CD4-positive, CD25-positive, alpha-beta regulatory T cell (primary cell): ENCODE data around the gene NPDC1. TPM values are rescaled to one million over a fixed set of nuclear protein-coding genes. Genes with fewer than 3 reads are reported as not detected.

Experiments used
- ATAC-seq, 2 donors: fragments of 150-1000 bp; cut with Tn5 transposase; one replicate each; pipeline ENCODE4 v1.10.0; 2021; ENCODE audit warnings: low read depth in 2 of 2, moderate number of reproducible peaks in 2 of 2, moderate library complexity in 1 of 2
- DNase-seq, 3 donors: peaks; one replicate each; pipeline versions ENCODE4 v3.0.0 to v3.0.0-alpha.2; 2012 to 2022; ENCODE audit warnings: mixed read lengths in 1 of 3
- H3K27ac ChIP-seq: one replicate; pipeline ENCODE4 v1.7.0; 2013; ENCODE audit warnings: mild to moderate bottlenecking, low read length; ENCODE audit not compliant: insufficient read depth, poor library complexity, severe bottlenecking
- H3K27me3 ChIP-seq: one replicate; pipeline ENCODE4 v1.7.0; 2013; ENCODE audit warnings: low read length; ENCODE audit not compliant: control insufficient read depth, insufficient read depth
- H3K36me3 ChIP-seq: one replicate; pipeline ENCODE4 v1.7.0; 2013; ENCODE audit warnings: mild to moderate bottlenecking, low read length, moderate library complexity; ENCODE audit not compliant: control insufficient read depth, insufficient read depth
- H3K4me1 ChIP-seq: 2 replicates; pipeline ENCODE4 v1.7.0; 2013; ENCODE audit warnings: mild to moderate bottlenecking, low read length; ENCODE audit not compliant: insufficient read depth, control insufficient read depth, poor library complexity, severe bottlenecking
- H3K4me3 ChIP-seq: one replicate; pipeline ENCODE4 v1.7.0; 2013; ENCODE audit warnings: low read depth, mild to moderate bottlenecking, low read length, moderate library complexity
- H3K9me3 ChIP-seq, 2 experiments: 1 replicate in 1 of 2; 2 replicates in 1 of 2; pipeline ENCODE4 v1.7.0; 2013; ENCODE audit warnings: low read length in 2 of 2, mild to moderate bottlenecking in 1 of 2, moderate library complexity in 1 of 2; ENCODE audit not compliant: control insufficient read depth in 2 of 2
- H3K27ac Mint-ChIP-seq, 3 donors: one replicate each; pipeline ENCODE4 v1.8.0; 2020 to 2022; ENCODE audit warnings: mild to moderate bottlenecking in 3 of 3, mixed read lengths in 3 of 3, moderate library complexity in 2 of 3
- H3K27me3 Mint-ChIP-seq: one replicate; pipeline ENCODE4 v1.8.0; 2022; ENCODE audit warnings: mild to moderate bottlenecking, mixed read lengths
- H3K36me3 Mint-ChIP-seq: one replicate; pipeline ENCODE4 v1.8.0; 2020; ENCODE audit warnings: mixed read lengths
- H3K4me1 Mint-ChIP-seq, 4 donors: one replicate each; pipeline ENCODE4 v1.8.0; 2020 to 2022; ENCODE audit warnings: mixed read lengths in 4 of 4, mild to moderate bottlenecking in 1 of 4
- H3K4me3 Mint-ChIP-seq, 4 donors: one replicate each; pipeline ENCODE4 v1.8.0; 2020 to 2022; ENCODE audit warnings: mild to moderate bottlenecking in 4 of 4, mixed read lengths in 4 of 4, moderate library complexity in 3 of 4
- H3K9me3 Mint-ChIP-seq, 7 donors: one replicate each; pipeline ENCODE4 v1.8.0; 2020 to 2022; ENCODE audit warnings: mixed read lengths in 7 of 7, mild to moderate bottlenecking in 3 of 7, moderate library complexity in 2 of 7
- polyA plus RNA-seq, 4 donors: library from polyadenylated mRNA; unstranded; fragments of 300-500 nt; fragmentation: Illumina TruSeq; gene quantifications; one replicate each; pipeline ENCODE4 v1.2.3, GENCODE V29; 2021
- total RNA-seq: library from RNA; stranded (reverse); gene quantifications from one replicate; pipeline ENCODE4 v1.2.3, GENCODE V29; 2022

The NPDC1 gene
- total and polyA plus RNA-seq, 5 donors from 2014 or later, result 4.2 to 106 (median 12.1) TPM

DNA sequence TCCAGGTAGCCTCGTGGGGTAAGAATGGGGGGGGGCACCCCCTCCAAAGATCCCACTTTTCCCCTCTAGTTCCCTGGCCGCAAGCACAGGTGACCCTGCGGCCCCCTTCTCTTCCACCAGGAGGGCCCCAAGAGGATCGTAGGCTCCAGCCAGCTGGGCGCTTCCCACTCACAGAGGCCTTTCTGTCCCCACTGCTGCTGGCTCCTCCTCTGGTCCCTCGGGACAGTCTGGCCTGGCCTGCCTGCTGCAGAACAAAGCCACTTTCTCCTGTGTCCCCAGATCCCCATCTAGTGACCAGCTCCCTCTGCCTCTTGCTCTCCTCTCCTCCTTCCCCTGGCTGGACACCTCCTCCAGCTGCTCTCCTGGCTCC lies 24.9 kb upstream of the NPDC1 start:
- H3K27me3 ChIP-seq, result no peaks in the 10 kb centered on the region
- peak overlapping the region; percentile 63 for H3K27ac ChIP-seq
- DNase-seq, result no peak

DNA sequence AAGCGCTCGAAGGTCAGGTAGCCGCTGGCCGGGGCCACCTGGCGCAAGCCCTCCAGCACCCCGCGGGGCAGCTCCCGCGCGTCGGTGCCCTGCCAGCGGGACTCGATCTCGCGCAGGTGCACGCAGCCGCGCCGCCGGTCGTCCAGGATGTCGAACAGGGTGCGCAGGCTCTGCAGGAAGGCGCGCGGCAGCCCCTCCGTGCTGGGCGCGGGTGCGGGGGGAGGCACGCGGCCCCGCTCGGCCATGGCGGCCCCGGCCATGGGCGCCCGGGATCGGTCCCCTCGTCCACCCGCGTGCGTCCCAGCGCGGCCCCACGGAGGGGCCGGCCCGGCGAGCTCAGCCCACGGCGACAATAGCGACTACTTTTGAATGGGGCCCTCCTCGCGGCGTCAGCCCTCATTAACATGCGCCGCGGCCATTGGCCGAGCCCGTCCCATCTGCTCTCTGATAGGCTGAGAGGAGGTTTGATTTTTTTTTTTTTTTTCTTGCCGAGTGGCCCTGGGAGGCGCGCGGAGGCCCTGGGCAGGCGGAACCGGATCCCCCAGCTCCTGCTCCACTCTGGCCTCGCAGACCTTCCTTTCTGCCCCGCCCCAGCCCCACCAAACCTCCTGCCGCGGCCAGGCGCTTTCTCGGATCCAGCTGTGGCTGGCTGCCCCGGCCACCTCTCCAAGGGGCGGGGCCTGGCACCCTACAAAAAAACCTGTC lies 24.4 kb upstream of the NPDC1 start, which contains the start of gene SAPCD2:
SAPCD2 (minus strand) TSS at position 357 of the 705 bp plus-strand sequence; CDS start at position 260, 97 bp downstream.
- Mint-ChIP-seq H3K27ac (peak within 1 kb of the TSS; percentile 49 to 86 (median 69)), H3K4me3 (peak within 1 kb of the TSS; percentile 72 to 88 (median 84)), H3K27me3 (peaks cover 4% of the 10 kb centered on the region), H3K36me3 (no peaks in the 10 kb centered on the region), H3K9me3 (peaks cover 0 to 1% (median 0%) of the 10 kb centered on the region in 7 donors), H3K4me1 (peaks cover 4 to 20% (median 13%) of the 10 kb centered on the region in 4 donors)
- H3K27ac ChIP-seq, result peak within 1 kb of the TSS; percentile 63
- no peak within 1 kb of the TSS for H3K4me3 ChIP-seq
- no peaks in the 10 kb centered on the region for H3K9me3 ChIP-seq
- peaks cover 31% of the 10 kb centered on the region for H3K4me1 ChIP-seq
- H3K36me3 ChIP-seq, result no peaks in the 10 kb centered on the region
- DNase-seq, result peak; percentile 83 to 93 (median 89)
- peak; percentile 87 to 88 for ATAC-seq
- H3K27me3 ChIP-seq, result no peaks in the 10 kb centered on the region

More for the DNA sequence above, 24.9 kb upstream of the NPDC1 start:
- Mint-ChIP-seq H3K4me3 (peak overlapping the region; percentile 47 to 86 (median 78)), H3K4me1 (peaks cover 4 to 20% (median 13%) of the 10 kb centered on the region in 4 donors), H3K27me3 (peaks cover 4% of the 10 kb centered on the region), H3K9me3 (peaks cover 0 to 1% (median 0%) of the 10 kb centered on the region in 7 donors), H3K36me3 (no peaks in the 10 kb centered on the region), H3K27ac (peak overlapping the region; percentile 49 to 86 (median 69))
- Histone ChIP-seq H3K4me3 (no peak overlapping the region), H3K9me3 (no peaks in the 10 kb centered on the region), H3K36me3 (no peaks in the 10 kb centered on the region), H3K4me1 (peaks cover 31% of the 10 kb centered on the region)
- no peak for ATAC-seq

DNA sequence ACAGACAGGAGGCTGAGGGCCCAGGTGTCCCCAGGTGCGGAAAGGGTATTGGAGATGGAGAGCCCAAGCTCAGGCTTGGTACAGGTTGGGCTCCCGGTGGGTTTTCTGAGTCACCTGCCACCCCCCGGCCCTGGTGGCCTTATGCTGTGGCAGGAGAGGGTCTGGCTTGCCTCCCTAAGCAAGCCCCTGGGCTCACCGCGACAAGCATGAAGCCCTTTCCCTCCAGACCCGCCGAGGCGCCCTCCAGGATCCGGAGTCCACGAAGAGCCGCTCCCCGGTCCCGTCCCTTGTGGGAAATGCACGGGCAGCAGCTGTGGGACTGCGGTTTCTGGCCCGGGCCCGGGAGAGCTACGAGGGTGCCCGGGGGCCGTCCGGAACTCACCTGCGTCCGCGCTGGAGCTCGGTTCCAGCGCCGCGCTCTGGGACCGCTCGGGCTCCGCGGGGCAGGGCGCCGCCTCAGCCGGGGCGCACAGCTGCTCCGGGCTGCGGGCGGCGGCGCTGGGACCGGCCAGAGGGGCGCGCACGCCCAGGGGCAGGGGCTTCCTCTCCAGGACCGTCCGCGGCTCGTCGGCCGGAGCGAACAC lies 23.6 kb upstream of the NPDC1 start:
- H3K36me3 Mint-ChIP-seq, result no peaks in the 10 kb centered on the region
- H3K4me1 Mint-ChIP-seq, result peaks cover 4 to 20% (median 13%) of the 10 kb centered on the region in 4 donors
- H3K27me3 Mint-ChIP-seq, result peaks cover 4% of the 10 kb centered on the region
- peaks cover 31% of the 10 kb centered on the region for H3K4me1 ChIP-seq
- H3K4me3 ChIP-seq, result no peak overlapping the region
- peak in 1 of 3 donors; percentile 21 for DNase-seq
- H3K27ac ChIP-seq, result no peak overlapping the region
- no peaks in the 10 kb centered on the region for H3K9me3 ChIP-seq
- H3K27ac Mint-ChIP-seq, result no peak overlapping the region
- no peak for ATAC-seq
- H3K27me3 ChIP-seq, result no peaks in the 10 kb centered on the region
- no peaks in the 10 kb centered on the region for H3K36me3 ChIP-seq
- peaks cover 0 to 1% (median 0%) of the 10 kb centered on the region in 7 donors for H3K9me3 Mint-ChIP-seq
- H3K4me3 Mint-ChIP-seq, result peak overlapping the region in 3 of 4 donors; percentile 32 to 62 (median 39)

DNA sequence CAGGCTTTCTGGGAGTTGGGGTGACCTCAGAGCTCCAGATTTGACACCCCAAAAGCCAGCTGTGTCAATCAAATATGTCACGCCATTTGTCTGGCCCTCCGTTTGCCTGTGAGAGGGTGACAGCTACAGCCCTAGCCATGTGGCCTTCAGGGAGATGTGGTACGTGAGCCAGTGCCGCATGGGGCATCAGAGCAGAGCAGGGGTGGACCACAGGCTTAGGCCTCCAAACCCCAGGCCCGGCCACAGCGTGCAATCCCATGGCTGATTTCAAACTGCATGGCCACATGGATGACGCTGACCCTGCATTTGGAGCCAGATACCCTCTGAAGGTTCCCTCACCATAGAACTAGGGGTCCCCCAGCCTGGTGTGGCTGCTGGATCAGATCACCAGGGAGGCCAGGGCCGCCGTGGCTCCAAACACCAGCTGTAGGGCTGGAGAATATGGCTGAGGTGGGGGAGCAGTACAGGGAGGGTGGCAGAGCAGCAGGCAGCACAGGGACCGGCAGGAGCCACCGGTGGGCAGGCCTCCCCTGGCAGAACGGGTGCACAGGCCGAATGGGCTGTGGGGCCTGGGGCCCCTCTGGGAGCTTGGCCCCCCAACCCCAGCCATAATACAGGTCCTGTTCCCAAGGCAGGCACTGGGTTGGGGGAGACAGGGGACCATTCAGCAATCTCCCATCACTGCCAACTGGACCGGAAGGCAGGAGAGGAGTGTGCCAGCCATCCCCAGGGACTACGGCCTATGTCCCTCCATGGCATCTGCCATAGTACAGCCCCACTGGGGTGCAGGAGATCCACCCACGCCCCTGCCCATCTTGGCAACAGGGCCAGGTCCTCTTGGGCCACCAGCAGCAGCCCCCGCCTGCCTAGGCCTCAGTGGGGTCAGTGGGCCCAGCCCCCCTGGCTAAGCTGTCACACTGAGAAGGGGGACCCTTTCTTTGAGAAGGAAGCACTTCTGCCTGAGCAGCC lies 22.8 kb upstream of the NPDC1 start:
- Mint-ChIP-seq H3K27ac (no peak overlapping the region), H3K9me3 (peaks cover 0 to 1% (median 0%) of the 10 kb centered on the region in 7 donors), H3K36me3 (no peaks in the 10 kb centered on the region), H3K27me3 (peaks cover 4% of the 10 kb centered on the region), H3K4me3 (peak overlapping the region in 3 of 4 donors; percentile 32 to 62 (median 39)), H3K4me1 (peaks cover 4 to 23% (median 12%) of the 10 kb centered on the region in 4 donors)
- Histone ChIP-seq H3K9me3 (no peaks in the 10 kb centered on the region), H3K36me3 (no peaks in the 10 kb centered on the region), H3K4me1 (peaks cover 31% of the 10 kb centered on the region), H3K4me3 (no peak overlapping the region), H3K27ac (no peak overlapping the region), H3K27me3 (no peaks in the 10 kb centered on the region)
- no peak for ATAC-seq
- no peak for DNase-seq

DNA sequence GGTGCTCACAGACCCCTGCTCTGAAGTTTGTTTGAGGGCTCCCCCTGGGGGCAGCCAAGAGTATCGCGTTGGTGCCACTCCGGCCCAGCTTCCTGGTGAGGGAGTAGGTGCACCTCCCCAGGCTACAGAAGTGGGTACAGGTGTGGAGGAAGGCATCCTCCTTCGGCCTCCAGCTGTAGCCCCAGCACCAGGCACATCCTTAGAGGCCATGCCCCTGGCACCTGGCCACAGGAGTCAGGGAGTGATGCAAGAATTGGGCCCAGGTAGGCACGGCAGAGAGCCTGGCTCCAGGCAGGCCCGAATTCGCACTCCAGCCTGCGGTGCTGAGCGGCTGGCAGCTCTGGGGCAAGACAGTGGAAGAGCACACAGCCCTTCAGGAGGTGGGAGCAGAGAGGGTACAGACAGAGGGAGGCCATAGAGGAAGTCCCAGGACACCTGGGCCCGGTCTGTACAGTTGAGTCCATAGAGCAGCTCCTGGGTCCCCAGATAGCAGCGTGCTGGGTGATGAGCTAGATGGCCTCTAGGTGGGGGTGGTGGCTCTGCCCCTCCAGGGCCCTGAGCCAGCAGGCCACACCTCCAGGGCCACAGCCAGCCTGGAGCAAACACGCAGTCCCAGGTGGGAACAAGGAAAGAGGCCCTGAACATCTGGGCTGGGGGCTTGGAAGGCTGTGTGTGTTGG lies 22.0 kb upstream of the NPDC1 start:
- no peaks in the 10 kb centered on the region for H3K36me3 ChIP-seq
- ATAC-seq (peak; percentile 57 to 64), DNase-seq (peak; percentile 75 to 93 (median 85))
- Mint-ChIP-seq H3K36me3 (no peaks in the 10 kb centered on the region), H3K27ac (peak overlapping the region; percentile 26 to 86 (median 85)), H3K4me3 (peak overlapping the region; percentile 59 to 86 (median 80)), H3K27me3 (peaks cover 4% of the 10 kb centered on the region), H3K4me1 (peaks cover 4 to 23% (median 11%) of the 10 kb centered on the region in 4 donors), H3K9me3 (peaks cover 0 to 1% (median 0%) of the 10 kb centered on the region in 7 donors)
- no peaks in the 10 kb centered on the region for H3K9me3 ChIP-seq
- H3K4me3 ChIP-seq, result no peak overlapping the region
- H3K4me1 ChIP-seq, result peaks cover 31% of the 10 kb centered on the region
- H3K27me3 ChIP-seq, result no peaks in the 10 kb centered on the region
- H3K27ac ChIP-seq, result peak overlapping the region; percentile 34

DNA sequence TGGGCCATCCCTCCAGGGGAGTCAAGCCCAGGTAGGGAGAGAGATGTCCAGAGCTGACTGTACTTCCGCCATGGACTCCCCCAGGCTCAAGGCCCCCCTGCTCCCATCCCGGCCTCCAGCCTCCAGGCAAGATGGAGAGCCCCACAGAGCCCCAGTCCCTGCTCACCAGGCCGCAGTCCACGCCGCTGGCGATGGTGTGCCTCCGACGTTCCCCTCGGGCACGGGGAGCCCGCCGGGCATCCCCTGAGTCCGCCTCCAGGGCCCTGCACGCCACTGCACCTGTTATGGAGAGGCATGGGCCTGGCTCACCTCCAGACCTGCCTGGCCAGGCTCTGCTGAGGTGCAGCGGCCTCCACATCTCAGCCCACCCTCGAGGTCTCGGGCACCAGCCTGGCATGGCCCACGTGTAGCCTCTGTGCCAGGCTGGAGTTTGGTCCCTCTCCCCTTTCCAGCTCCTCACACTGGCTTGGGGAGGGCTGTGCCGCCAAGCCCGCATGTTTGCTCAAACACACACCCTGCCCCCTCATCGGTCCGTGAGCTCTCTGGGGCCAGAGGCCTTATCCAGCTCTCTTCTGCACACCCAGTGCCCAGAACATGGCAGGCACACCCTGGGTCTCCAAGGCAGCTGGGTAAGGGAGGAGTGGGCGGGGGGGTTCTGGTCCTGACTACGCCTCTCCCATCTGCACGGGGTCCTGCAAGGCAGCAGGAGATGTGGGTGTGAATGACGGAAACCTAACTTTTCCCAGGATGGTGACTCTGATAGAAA lies 20.3 kb upstream of the NPDC1 start:
- peaks cover 0 to 1% (median 0%) of the 10 kb centered on the region in 7 donors for H3K9me3 Mint-ChIP-seq
- no peak for ATAC-seq
- H3K36me3 Mint-ChIP-seq, result no peaks in the 10 kb centered on the region
- H3K27ac Mint-ChIP-seq, result no peak overlapping the region
- no peak overlapping the region for H3K4me3 ChIP-seq
- DNase-seq, result no peak
- H3K9me3 ChIP-seq, result no peaks in the 10 kb centered on the region
- H3K27me3 Mint-ChIP-seq, result peaks cover 4% of the 10 kb centered on the region
- no peaks in the 10 kb centered on the region for H3K36me3 ChIP-seq
- no peak overlapping the region for H3K4me3 Mint-ChIP-seq
- H3K27me3 ChIP-seq, result no peaks in the 10 kb centered on the region
- H3K4me1 Mint-ChIP-seq, result peaks cover 4 to 19% (median 10%) of the 10 kb centered on the region in 4 donors
- no peak overlapping the region for H3K27ac ChIP-seq
- H3K4me1 ChIP-seq, result peaks cover 31% of the 10 kb centered on the region
